Activated CD4-positive, alpha-beta memory T cell treated with anti-CD3 and anti-CD28 coated beads for 36 hours (primary cell): ENCODE measurements around the gene WIPI1. TPM values are rescaled to one million over a fixed set of nuclear protein-coding genes. Genes with fewer than 3 reads are reported as not detected.

ENCODE experiments used
- CTCF ChIA-PET: fragments of 350-600 bp; sonication (Branson Sonifier 250); formaldehyde crosslinking; loops from one replicate; lab custom pipeline; 2021; ENCODE audit warnings: antibody characterized with exemption, inconsistent platforms; lab: Charles Lee
- POLR2A ChIA-PET: fragments of 350-600 bp; sonication (Branson Sonifier 250); formaldehyde crosslinking; loops from one replicate; lab custom pipeline; 2021; ENCODE audit warnings: antibody characterized with exemption; lab: Charles Lee
- DNase-seq: peaks from one replicate; pipeline ENCODE4 v3.0.0-alpha.2; 2020
- H3K27ac Mint-ChIP-seq: one replicate; pipeline ENCODE4 v1.8.0; 2021; ENCODE audit warnings: mixed read lengths
- H3K27me3 Mint-ChIP-seq: one replicate; pipeline ENCODE4 v1.8.0; 2021; ENCODE audit warnings: mixed read lengths
- H3K36me3 Mint-ChIP-seq: one replicate; pipeline ENCODE4 v1.8.0; 2021; ENCODE audit warnings: mixed read lengths
- H3K4me1 Mint-ChIP-seq: one replicate; pipeline ENCODE4 v1.8.0; 2021; ENCODE audit warnings: low read depth, mixed read lengths
- H3K4me3 Mint-ChIP-seq: one replicate; pipeline ENCODE4 v1.8.0; 2021; ENCODE audit warnings: mild to moderate bottlenecking, mixed read lengths
- H3K9me3 Mint-ChIP-seq: one replicate; pipeline ENCODE4 v1.8.0; 2021; ENCODE audit warnings: mixed read lengths
- intact Hi-C: fragments of 100-400 bp; cut with micrococcal nuclease; formaldehyde crosslinking; loops from one replicate; pipeline ENCODE4 v1.15.1; 2023
- total RNA-seq, 2 experiments: library from RNA; stranded (reverse); gene quantifications; one replicate each; pipeline ENCODE4 v1.2.3, GENCODE V29; 2021

Gene WIPI1
- total RNA-seq, 2 experiments from 2014 or later: 27.3 to 27.5 TPM

- DNase-seq: no peak
- Mint-ChIP-seq H3K9me3 (peaks cover 13% of the 10 kb centered on the region), H3K27ac (no peak overlapping the region), H3K27me3 (no peaks in the 10 kb centered on the region), H3K4me3 (no peak overlapping the region), H3K4me1 (peaks cover 37% of the 10 kb centered on the region), H3K36me3 (peaks cover 18% of the 10 kb centered on the region)
- POLR2A ChIA-PET: no interaction called here
- intact Hi-C loops: no loop called here
- CTCF ChIA-PET: interaction anchor here (0.9 to 2.1 kb wide), 2 partner anchors 36 to 132 kb away, joined by 3 to 11 read pairs; no protein-coding TSS in a partner anchor
These were observed 60.8 kb downstream of the WIPI1 start for GRCh38 chr17:68396226-68397107.

- ChIA-PET POLR2A (no interaction called here), CTCF (interaction anchor here (1.2 kb wide), 1 partner anchor 49 kb away, joined by 4 read pairs; no protein-coding TSS in a partner anchor)
- peaks cover 18% of the 10 kb centered on the region for H3K36me3 Mint-ChIP-seq
- H3K27ac Mint-ChIP-seq: no peak overlapping the region
- intact Hi-C loops: no loop called here
- no peaks in the 10 kb centered on the region for H3K27me3 Mint-ChIP-seq
- no peak for DNase-seq
- H3K9me3 Mint-ChIP-seq: peaks cover 13% of the 10 kb centered on the region
- H3K4me1 Mint-ChIP-seq: peaks cover 25% of the 10 kb centered on the region
- no peak overlapping the region for H3K4me3 Mint-ChIP-seq
These were observed 62.5 kb downstream of the WIPI1 start for GRCh38 chr17:68394608-68395331.

GRCh38 chr17:68391561-68392268 lies 65.6 kb downstream of the WIPI1 start:
- H3K4me3 Mint-ChIP-seq: no peak overlapping the region
- intact Hi-C loops: no loop called here
- no peak overlapping the region for H3K27ac Mint-ChIP-seq
- ChIA-PET POLR2A (no interaction called here), CTCF (interaction anchor here (1.0 kb wide), 1 partner anchor 11 kb away, joined by 3 read pairs; no protein-coding TSS in a partner anchor)
- peaks cover 13% of the 10 kb centered on the region for H3K9me3 Mint-ChIP-seq
- H3K27me3 Mint-ChIP-seq: no peaks in the 10 kb centered on the region
- no peak for DNase-seq
- peaks cover 18% of the 10 kb centered on the region for H3K36me3 Mint-ChIP-seq
- H3K4me1 Mint-ChIP-seq: peaks cover 5% of the 10 kb centered on the region

GRCh38 chr17:68390888-68391545 lies 66.3 kb downstream of the WIPI1 start:
- CTCF ChIA-PET: interaction anchor here (1.0 kb wide), 1 partner anchor 11 kb away, joined by 3 read pairs; no protein-coding TSS in a partner anchor

GRCh38 chr17:68389041-68389440 lies 68.3 kb downstream of the WIPI1 start:
- intact Hi-C loops: no loop called here

More at GRCh38 chr17:68390888-68391545, 66.3 kb downstream of the WIPI1 start:
- intact Hi-C loops: no loop called here
- Mint-ChIP-seq H3K4me1 (peaks cover 2% of the 10 kb centered on the region), H3K27me3 (no peaks in the 10 kb centered on the region), H3K9me3 (peaks cover 10% of the 10 kb centered on the region), H3K36me3 (peaks cover 16% of the 10 kb centered on the region), H3K27ac (no peak overlapping the region), H3K4me3 (no peak overlapping the region)
- POLR2A ChIA-PET: no interaction called here
- no peak for DNase-seq

GRCh38 chr17:68387435-68388218 lies 69.7 kb downstream of the WIPI1 start:
- DNase-seq: no peak
- H3K4me1 Mint-ChIP-seq: peaks cover 21% of the 10 kb centered on the region
- no peak overlapping the region for H3K4me3 Mint-ChIP-seq
- H3K36me3 Mint-ChIP-seq: no peaks in the 10 kb centered on the region
- CTCF ChIA-PET: no interaction called here
- intact Hi-C loops: no loop called here
- H3K27me3 Mint-ChIP-seq: no peaks in the 10 kb centered on the region
- H3K27ac Mint-ChIP-seq: no peak overlapping the region
- H3K9me3 Mint-ChIP-seq: no peaks in the 10 kb centered on the region
- POLR2A ChIA-PET: no interaction called here

More at GRCh38 chr17:68389041-68389440, 68.3 kb downstream of the WIPI1 start:
- Mint-ChIP-seq H3K36me3 (peaks cover 4% of the 10 kb centered on the region), H3K9me3 (no peaks in the 10 kb centered on the region), H3K4me1 (peaks cover 8% of the 10 kb centered on the region), H3K27me3 (no peaks in the 10 kb centered on the region), H3K4me3 (no peak overlapping the region), H3K27ac (no peak overlapping the region)
- ChIA-PET POLR2A (interaction anchor here (1.1 kb wide), 1 partner anchor 11 kb away, joined by 4 read pairs; no protein-coding TSS in a partner anchor), CTCF (interaction anchor here (1.4 kb wide), 1 partner anchor 10 kb away, joined by 3 read pairs; no protein-coding TSS in a partner anchor)
- DNase-seq: no peak

GRCh38 chr17:68385490-68386215 lies 71.6 kb downstream of the WIPI1 start:
- Mint-ChIP-seq H3K27me3 (no peaks in the 10 kb centered on the region), H3K4me1 (peaks cover 26% of the 10 kb centered on the region), H3K27ac (no peak overlapping the region), H3K9me3 (no peaks in the 10 kb centered on the region), H3K36me3 (no peaks in the 10 kb centered on the region), H3K4me3 (no peak overlapping the region)
- DNase-seq: no peak
- ChIA-PET POLR2A (no interaction called here), CTCF (no interaction called here)
- intact Hi-C loops: no loop called here

- ChIA-PET POLR2A (no interaction called here), CTCF (no interaction called here)
- Mint-ChIP-seq H3K27me3 (no peaks in the 10 kb centered on the region), H3K9me3 (no peaks in the 10 kb centered on the region), H3K36me3 (no peaks in the 10 kb centered on the region), H3K4me1 (peaks cover 26% of the 10 kb centered on the region), H3K27ac (no peak overlapping the region), H3K4me3 (no peak overlapping the region)
- DNase-seq: no peak
- intact Hi-C loops: no loop called here
These were observed 72.4 kb downstream of the WIPI1 start for GRCh38 chr17:68384941-68385340.

GRCh38 chr17:68384471-68384870 lies 72.8 kb downstream of the WIPI1 start:
- H3K9me3 Mint-ChIP-seq: no peaks in the 10 kb centered on the region
- H3K36me3 Mint-ChIP-seq: no peaks in the 10 kb centered on the region
- no peak overlapping the region for H3K27ac Mint-ChIP-seq
- intact Hi-C loops: no loop called here
- H3K4me1 Mint-ChIP-seq: peaks cover 26% of the 10 kb centered on the region
- H3K27me3 Mint-ChIP-seq: no peaks in the 10 kb centered on the region
- CTCF ChIA-PET: no interaction called here
- DNase-seq: no peak
- POLR2A ChIA-PET: no interaction called here
- no peak overlapping the region for H3K4me3 Mint-ChIP-seq
